Activated naive CD8-positive, alpha-beta T cell treated with anti-CD3 and anti-CD28 coated beads for 36 hours (primary cell): ENCODE data around the gene TXNDC16. TPM values are rescaled to one million over a fixed set of nuclear protein-coding genes. Genes with fewer than 3 reads are reported as not detected.

ENCODE experiments used
- DNase-seq: peaks from one replicate; pipeline ENCODE4 v3.0.0; 2021
- H3K27ac Mint-ChIP-seq: one replicate; pipeline ENCODE4 v1.8.0; 2022; ENCODE audit warnings: mild to moderate bottlenecking, moderate library complexity, mixed read lengths
- H3K27me3 Mint-ChIP-seq: one replicate; pipeline ENCODE4 v1.8.0; 2022; ENCODE audit warnings: mild to moderate bottlenecking, mixed read lengths
- H3K36me3 Mint-ChIP-seq: one replicate; pipeline ENCODE4 v1.8.0; 2021; ENCODE audit warnings: mild to moderate bottlenecking, mixed read lengths
- H3K4me1 Mint-ChIP-seq: one replicate; pipeline ENCODE4 v1.8.0; 2021; ENCODE audit warnings: mixed read lengths
- H3K4me3 Mint-ChIP-seq: one replicate; pipeline ENCODE4 v1.8.0; 2022; ENCODE audit warnings: mild to moderate bottlenecking, moderate library complexity, mixed read lengths
- H3K9me3 Mint-ChIP-seq: one replicate; pipeline ENCODE4 v1.8.0; 2022; ENCODE audit warnings: mixed read lengths
- total RNA-seq, 2 experiments: library from RNA; stranded (reverse); gene quantifications; one replicate each; pipeline ENCODE4 v1.2.3, GENCODE V29; 2021

TXNDC16 gene
- total RNA-seq, 2 experiments from 2014 or later = 6.6 to 8.1 TPM

DNA sequence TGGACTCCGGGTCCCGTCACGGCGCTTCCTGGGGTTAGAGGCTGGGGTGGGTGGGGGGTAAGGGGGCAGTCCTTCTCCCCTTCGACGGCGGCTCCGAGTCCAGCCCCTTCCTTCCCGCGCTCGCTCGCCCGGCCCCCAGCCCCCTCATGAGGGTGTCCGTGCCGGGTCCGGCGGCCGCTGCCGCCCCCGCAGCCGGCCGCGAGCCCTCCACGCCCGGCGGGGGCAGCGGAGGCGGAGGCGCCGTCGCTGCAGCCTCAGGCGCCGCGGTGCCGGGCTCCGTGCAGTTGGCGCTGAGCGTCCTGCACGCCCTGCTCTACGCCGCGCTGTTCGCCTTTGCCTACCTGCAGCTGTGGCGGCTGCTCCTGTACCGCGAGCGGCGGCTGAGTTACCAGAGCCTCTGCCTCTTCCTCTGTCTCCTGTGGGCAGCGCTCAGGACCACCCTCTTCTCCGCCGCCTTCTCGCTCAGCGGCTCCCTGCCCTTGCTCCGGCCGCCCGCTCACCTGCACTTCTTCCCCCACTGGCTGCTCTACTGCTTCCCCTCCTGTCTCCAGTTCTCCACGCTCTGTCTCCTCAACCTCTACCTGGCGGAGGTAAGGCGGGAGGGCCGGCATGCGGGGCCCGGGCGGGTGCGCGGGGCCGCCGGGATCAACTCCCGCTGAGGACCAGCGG is 831 bp upstream of the TXNDC16 start:
- Mint-ChIP-seq H3K9me3 (no peaks in the 10 kb centered on the region), H3K27ac (no peak overlapping the region), H3K27me3 (peaks cover 28% of the 10 kb centered on the region), H3K4me1 (peaks cover 16% of the 10 kb centered on the region), H3K36me3 (no peaks in the 10 kb centered on the region), H3K4me3 (peak overlapping the region; percentile 88)
- DNase-seq = peak; percentile 57

DNA sequence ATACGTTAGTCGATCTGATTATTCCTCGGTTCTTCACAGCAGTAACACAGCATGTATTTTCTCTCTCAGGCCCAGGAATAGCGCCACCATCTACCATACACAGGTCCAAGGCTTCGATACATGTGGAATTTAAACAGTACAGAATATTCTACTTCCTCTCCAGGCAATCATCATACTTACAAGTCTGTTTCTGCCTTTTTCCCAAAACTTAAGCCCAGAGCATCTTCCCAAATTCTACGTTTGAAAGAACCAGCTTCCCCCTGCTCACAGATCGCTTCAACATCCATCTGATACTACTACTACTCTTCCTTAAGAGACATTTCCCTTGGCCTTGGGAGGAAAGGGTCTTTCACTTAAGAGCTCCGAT is 626 bp downstream of the TXNDC16 start:
- H3K36me3 Mint-ChIP-seq = no peaks in the 10 kb centered on the region
- DNase-seq = no peak
- H3K27ac Mint-ChIP-seq = peak overlapping the region; percentile 80
- peaks cover 20% of the 10 kb centered on the region for H3K27me3 Mint-ChIP-seq
- peak overlapping the region; percentile 84 for H3K4me3 Mint-ChIP-seq
- H3K9me3 Mint-ChIP-seq = no peaks in the 10 kb centered on the region
- H3K4me1 Mint-ChIP-seq = peaks cover 20% of the 10 kb centered on the region

DNA sequence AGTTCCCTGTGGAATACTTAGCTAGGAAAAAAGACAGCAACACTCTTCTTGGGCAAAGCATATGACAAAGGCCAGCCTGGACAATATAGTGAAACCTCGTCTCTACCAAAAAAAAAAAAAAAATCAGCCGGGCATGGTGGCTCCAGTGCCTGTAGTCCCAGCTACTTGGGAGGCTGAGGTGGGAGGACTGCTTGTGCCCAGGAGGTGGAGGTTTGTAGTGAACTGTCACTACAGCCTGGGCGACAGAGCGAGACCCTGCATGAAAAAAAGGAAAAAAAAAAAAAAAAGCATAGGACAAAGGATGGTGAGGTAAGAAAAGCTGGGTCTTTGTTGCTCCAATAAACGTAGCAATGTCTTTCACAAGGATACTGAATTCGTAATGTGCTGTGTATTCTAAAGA is 1.1 kb downstream of the TXNDC16 start:
- Mint-ChIP-seq H3K4me1 (peaks cover 20% of the 10 kb centered on the region), H3K9me3 (no peaks in the 10 kb centered on the region), H3K36me3 (no peaks in the 10 kb centered on the region), H3K27me3 (peaks cover 15% of the 10 kb centered on the region), H3K4me3 (peak overlapping the region; percentile 84), H3K27ac (no peak overlapping the region)
- no peak for DNase-seq

DNA sequence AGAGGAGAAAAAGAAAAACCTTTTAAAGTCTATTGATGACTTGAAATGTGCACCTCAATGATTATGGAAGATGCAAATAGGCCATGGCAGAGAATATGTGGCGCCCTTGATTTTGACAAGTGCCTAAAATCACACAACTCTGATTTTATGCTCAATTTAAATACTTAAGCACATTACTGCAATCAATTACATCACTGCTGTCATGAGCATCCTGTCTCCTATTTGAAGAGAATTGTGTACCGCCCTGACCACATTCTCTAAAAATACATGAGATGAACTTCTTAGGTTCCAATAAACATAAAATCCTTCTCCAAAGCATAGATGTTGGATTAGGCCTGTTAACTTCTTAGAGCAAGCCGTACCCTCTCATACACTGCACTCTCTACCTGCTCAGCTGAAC is 1.6 kb downstream of the TXNDC16 start:
- Mint-ChIP-seq H3K4me1 (peaks cover 23% of the 10 kb centered on the region), H3K9me3 (no peaks in the 10 kb centered on the region), H3K27ac (no peak overlapping the region), H3K4me3 (peak overlapping the region; percentile 84), H3K36me3 (no peaks in the 10 kb centered on the region), H3K27me3 (peaks cover 10% of the 10 kb centered on the region)
- no peak for DNase-seq

DNA sequence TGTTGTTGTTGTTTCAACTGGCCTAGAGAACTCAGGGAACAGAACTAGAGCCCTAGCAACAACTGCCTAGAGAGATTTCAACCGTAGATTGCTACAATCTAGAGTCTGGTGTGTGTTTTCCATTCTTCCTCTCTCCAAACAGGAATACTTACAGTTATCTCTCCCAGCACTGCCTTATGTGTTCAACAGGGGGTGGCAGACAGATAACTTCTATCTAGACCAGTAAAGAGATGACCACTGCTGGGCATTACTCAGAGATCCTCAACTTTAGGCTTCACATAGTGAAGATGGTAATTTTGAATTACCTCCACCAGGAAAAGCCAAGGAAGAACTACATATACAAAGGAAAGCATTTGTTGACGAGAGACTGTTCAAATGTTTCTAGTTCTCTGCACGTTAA is 4.8 kb downstream of the TXNDC16 start:
- no peaks in the 10 kb centered on the region for H3K36me3 Mint-ChIP-seq
- no peak for DNase-seq
- peaks cover 25% of the 10 kb centered on the region for H3K4me1 Mint-ChIP-seq
- H3K9me3 Mint-ChIP-seq = no peaks in the 10 kb centered on the region
- no peaks in the 10 kb centered on the region for H3K27me3 Mint-ChIP-seq
- H3K4me3 Mint-ChIP-seq = no peak overlapping the region
- H3K27ac Mint-ChIP-seq = no peak overlapping the region

DNA sequence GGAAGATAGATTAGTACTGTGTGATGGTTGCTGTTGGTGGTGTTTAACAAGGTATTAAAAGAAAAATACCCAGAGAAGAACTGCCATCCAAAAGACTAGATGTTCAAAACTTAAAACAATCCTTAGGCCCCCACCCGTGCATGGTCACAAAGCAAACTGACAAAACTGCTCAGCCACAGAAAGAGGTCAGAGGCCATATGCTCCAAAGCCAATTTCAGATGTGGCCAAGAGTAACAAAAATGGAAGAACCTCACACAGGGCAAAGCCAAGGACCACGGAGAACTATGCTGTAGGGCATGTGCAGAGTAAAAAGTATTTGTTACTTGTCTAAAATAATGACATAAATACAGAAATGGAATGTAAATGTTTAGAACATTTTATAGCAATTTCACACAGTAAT is 5.3 kb downstream of the TXNDC16 start:
- no peak for DNase-seq
- Mint-ChIP-seq H3K4me1 (peaks cover 25% of the 10 kb centered on the region), H3K9me3 (no peaks in the 10 kb centered on the region), H3K27me3 (no peaks in the 10 kb centered on the region), H3K27ac (no peak overlapping the region), H3K36me3 (no peaks in the 10 kb centered on the region), H3K4me3 (no peak overlapping the region)

DNA sequence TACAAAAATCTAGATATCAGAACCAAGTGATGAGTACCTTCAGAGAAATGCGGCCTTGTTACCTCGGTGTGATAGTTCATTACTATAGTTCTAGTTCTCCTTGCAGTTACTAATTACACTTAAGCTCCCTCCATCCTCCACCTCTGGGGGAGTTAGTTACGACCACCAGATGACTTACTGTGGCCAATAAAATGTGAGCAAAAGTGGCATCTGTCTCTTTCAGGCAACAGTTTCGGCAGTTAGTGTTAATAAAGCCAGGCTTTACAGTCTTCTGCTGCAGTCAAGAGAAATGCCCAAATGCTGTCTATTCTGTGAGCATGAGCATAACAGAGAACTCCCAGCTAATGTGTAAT is 6.0 kb downstream of the TXNDC16 start:
- no peak for DNase-seq
- Mint-ChIP-seq H3K36me3 (no peaks in the 10 kb centered on the region), H3K27ac (no peak overlapping the region), H3K4me3 (no peak overlapping the region), H3K27me3 (no peaks in the 10 kb centered on the region), H3K4me1 (peaks cover 25% of the 10 kb centered on the region), H3K9me3 (no peaks in the 10 kb centered on the region)

DNA sequence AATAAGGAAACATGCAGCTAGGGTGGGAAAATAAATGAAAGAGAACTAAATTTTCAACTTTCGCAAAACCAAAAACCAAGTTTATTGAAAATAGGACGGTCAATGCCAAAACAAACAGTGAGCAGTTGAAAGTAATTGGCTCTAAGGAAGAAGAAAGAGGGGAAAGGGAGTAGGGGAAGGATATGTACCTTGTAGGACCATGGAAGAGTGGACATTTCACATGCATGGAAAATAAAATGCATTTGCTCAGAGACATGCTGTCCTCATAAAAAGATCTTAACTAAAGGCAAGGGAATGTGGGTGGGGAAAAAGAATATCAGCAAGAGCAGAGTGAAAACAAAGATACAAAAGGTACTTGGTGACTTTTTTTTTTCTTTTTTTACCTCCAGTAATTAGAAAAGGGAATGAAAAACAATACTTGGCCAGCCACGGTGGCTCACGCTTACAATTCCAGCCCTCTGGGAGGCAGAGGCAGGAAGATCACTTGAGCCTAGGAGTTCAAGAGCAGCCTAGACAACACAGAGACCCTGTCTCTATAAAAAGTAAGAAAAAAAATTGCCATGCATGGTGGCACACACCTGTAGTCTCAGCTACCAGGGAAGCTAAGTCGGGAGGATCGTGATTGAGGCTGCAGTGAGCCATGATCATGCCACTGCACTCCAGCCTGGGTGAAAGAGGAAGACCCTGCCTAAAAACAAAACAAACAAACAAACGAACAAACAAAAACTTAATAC is 6.6 kb downstream of the TXNDC16 start:
- Mint-ChIP-seq H3K36me3 (peaks cover under 1% of the 10 kb centered on the region), H3K4me3 (no peak overlapping the region), H3K27me3 (no peaks in the 10 kb centered on the region), H3K27ac (no peak overlapping the region), H3K4me1 (peaks cover 19% of the 10 kb centered on the region), H3K9me3 (no peaks in the 10 kb centered on the region)
- no peak for DNase-seq

DNA sequence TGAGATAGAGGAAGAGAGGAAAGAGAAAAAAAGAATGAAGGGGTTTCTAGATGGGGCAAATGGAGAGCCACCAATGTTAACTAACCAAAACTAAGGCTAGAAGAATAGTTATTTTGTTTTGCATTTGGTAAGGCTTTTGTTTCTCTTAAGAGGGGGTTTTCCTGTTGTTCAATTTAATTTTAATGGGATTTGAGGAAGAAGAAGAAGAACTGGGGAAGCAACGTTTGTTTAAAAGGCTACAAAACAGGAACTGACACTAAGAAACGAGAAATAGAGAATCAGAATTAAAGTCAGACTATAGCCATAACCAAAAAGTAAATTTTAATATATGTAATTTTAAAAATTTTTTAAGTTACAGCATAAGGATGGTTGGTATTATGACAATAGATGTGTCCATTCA is 13.7 kb downstream of the TXNDC16 start:
- H3K4me3 Mint-ChIP-seq = no peak overlapping the region
- H3K4me1 Mint-ChIP-seq = peaks cover 4% of the 10 kb centered on the region
- no peaks in the 10 kb centered on the region for H3K9me3 Mint-ChIP-seq
- DNase-seq = no peak
- H3K27me3 Mint-ChIP-seq = no peaks in the 10 kb centered on the region
- peaks cover 10% of the 10 kb centered on the region for H3K36me3 Mint-ChIP-seq
- H3K27ac Mint-ChIP-seq = no peak overlapping the region

DNA sequence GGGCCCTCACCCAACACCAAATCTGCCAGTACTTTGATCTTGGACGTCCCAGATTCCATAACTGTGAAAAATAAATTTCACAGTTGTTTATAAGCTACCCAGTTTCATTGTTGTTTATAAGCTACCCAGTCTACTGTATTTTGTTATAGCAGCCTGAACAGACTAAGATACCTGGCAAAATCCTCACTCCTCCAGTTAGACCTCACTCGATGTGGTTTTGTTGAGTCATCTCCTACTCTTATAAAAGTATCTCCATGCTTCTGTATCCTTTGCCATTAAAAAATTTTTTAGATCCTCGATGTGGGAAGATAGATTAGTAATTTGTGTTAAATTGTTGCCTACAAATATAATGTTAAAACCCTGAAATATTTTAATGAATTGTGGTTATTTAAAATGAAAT is 16.0 kb downstream of the TXNDC16 start:
- no peak for DNase-seq
- H3K27ac Mint-ChIP-seq = no peak overlapping the region
- no peaks in the 10 kb centered on the region for H3K27me3 Mint-ChIP-seq
- peaks cover 12% of the 10 kb centered on the region for H3K36me3 Mint-ChIP-seq
- no peaks in the 10 kb centered on the region for H3K9me3 Mint-ChIP-seq
- H3K4me1 Mint-ChIP-seq = peaks cover 4% of the 10 kb centered on the region
- no peak overlapping the region for H3K4me3 Mint-ChIP-seq

DNA sequence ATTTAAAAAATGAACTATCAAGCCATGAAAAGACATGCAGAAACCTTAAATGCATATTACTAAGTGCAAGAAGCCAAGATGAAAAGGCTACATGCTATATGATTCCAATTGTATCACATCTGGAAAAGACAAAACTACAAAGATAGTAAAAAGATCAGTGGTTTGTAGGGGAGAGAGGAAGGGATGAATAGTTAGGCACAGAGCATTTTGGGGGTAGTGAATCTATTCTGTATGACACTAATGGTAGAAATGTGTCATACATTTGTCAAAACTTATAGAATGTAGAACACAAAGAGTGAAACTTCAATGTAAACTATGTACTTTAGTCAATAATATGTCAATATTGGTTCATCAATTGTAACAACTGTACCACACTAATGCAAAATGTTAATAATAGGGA is 20.8 kb downstream of the TXNDC16 start:
- Mint-ChIP-seq H3K27ac (no peak overlapping the region), H3K4me1 (peaks cover 3% of the 10 kb centered on the region), H3K36me3 (peaks cover 4% of the 10 kb centered on the region), H3K4me3 (no peak overlapping the region), H3K9me3 (no peaks in the 10 kb centered on the region), H3K27me3 (no peaks in the 10 kb centered on the region)
- no peak for DNase-seq

DNA sequence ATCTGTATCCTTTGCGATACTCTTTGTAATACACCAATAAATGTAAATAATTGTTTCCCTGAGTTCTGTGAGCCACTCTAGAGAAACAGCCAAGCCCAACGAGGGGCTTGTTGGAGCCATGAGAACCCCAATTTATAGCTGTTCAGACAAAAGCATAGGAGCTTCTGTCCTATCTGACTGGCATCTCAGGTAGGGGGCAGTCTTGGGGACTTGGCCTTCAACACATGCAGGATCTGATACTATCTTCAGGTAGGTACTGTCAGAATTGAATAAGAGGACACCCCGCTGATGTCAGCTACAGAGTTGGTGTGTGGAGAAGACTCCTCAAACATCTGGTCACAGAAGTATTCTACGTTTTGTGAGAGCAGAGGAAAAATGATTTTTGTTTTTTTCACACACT is 25.3 kb downstream of the TXNDC16 start:
- no peak overlapping the region for H3K27ac Mint-ChIP-seq
- DNase-seq = no peak
- no peaks in the 10 kb centered on the region for H3K27me3 Mint-ChIP-seq
- H3K36me3 Mint-ChIP-seq = no peaks in the 10 kb centered on the region
- H3K9me3 Mint-ChIP-seq = no peaks in the 10 kb centered on the region
- H3K4me3 Mint-ChIP-seq = no peak overlapping the region
- peaks cover 3% of the 10 kb centered on the region for H3K4me1 Mint-ChIP-seq

DNA sequence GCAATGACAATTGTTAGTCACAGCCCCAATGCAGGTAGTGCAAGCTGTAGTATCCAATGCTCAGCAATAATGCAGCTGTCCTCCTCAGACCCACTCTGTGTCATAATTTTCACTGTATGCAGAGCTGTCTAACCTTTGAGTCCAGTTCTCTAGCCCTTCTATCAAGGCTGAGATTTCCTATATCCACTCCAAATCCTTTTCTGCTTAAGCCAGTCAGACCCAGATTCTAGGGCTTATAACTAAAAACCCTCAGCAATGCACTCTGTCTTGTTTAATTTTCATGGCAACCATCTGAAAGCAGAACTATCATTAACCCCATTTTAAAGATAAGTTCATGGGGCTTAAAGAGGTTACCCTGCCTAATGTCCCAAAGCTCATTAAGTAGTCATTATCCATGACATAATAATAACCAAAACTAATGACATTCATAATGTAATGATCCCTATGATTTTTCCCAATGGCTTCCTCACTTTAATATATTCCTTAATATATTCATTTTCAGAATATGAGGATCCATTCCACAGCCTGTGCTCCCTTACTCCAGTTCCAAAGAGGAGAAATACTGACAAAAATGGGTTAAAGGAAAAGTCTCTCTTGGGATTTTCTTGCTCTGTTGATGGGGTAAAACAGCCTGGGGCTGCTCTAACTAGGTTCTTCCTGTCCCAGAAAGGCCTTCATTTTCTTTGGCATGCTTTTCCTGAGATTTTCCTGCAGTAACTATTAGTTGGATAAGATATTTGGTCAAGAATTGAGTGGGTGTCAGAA is 29.5 kb downstream of the TXNDC16 start:
- H3K27me3 Mint-ChIP-seq = no peaks in the 10 kb centered on the region
- H3K4me1 Mint-ChIP-seq = no peaks in the 10 kb centered on the region
- H3K27ac Mint-ChIP-seq = no peak overlapping the region
- no peaks in the 10 kb centered on the region for H3K36me3 Mint-ChIP-seq
- no peaks in the 10 kb centered on the region for H3K9me3 Mint-ChIP-seq
- no peak for DNase-seq
- H3K4me3 Mint-ChIP-seq = no peak overlapping the region

DNA sequence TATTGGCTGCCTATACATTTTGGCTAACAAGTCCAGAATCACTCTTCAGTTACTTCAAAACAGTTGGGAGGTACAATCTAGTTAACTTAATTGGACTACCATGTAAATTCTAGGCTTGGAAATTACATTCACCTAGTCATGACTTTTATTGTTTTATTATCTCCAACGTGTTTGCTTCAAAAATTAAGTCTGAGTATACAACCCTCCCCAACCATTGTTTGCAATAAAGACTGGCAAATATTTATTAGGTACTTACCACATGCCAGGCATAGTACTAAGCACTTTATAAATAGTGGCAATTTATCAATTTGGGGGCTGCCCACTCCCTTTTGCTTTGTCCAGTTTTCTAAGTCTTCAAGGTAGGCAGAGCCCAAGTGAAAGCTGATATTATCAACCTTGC is 30.3 kb downstream of the TXNDC16 start:
- H3K36me3 Mint-ChIP-seq = no peaks in the 10 kb centered on the region
- no peak overlapping the region for H3K4me3 Mint-ChIP-seq
- no peaks in the 10 kb centered on the region for H3K27me3 Mint-ChIP-seq
- H3K27ac Mint-ChIP-seq = no peak overlapping the region
- DNase-seq = no peak
- H3K9me3 Mint-ChIP-seq = no peaks in the 10 kb centered on the region
- no peaks in the 10 kb centered on the region for H3K4me1 Mint-ChIP-seq

DNA sequence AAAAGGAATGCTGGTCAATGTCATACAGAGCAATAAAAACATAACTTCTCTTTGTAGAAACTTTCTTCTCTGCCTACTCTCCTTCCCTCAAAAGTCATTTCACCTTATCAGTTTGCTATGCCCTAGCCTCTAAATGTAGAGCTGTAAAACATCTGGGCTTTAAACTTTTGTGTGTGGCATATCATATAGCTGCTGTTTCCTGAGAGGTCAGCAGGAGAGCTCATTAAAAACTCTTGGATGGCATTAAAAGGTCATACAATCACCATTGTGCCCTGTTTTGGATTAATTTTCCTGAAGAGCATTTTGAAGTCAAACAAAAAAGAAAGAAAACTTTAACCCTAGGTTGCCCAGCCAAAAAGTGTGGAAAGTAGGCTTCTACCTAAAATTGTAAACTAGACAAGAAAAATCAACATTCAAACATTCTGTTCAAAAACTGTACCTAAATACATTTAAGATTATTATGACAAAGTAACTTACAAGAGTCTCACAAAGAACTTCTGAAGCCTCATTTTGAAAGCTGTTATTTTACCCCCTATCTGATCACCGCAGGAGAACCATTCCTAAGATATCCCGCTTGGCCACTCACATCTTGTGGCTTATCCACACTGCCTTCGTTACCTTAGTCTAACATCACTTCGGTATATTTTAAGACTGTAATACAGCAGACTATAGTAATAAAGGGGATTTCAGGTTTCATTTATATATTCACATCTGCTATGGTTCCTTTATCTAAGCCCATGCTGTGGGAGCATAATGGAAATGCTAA is 38.1 kb downstream of the TXNDC16 start:
- H3K4me3 Mint-ChIP-seq = no peak overlapping the region
- H3K4me1 Mint-ChIP-seq = no peaks in the 10 kb centered on the region
- peaks cover 1% of the 10 kb centered on the region for H3K36me3 Mint-ChIP-seq
- no peak overlapping the region for H3K27ac Mint-ChIP-seq
- no peak for DNase-seq
- no peaks in the 10 kb centered on the region for H3K9me3 Mint-ChIP-seq
- H3K27me3 Mint-ChIP-seq = no peaks in the 10 kb centered on the region
